HepG2 (cell line): Measurements from ENCODE around the gene MAGI1. TPM values are rescaled to one million over a fixed set of nuclear protein-coding genes. Genes with fewer than 3 reads are reported as not detected.

Experiments
- ATAC-seq: fragments of 200-7000 bp; cut with Tn5 transposase; 3 replicates; pipeline ENCODE4 v1.9.1; 2020; ENCODE audit warnings: mild to moderate bottlenecking, moderate library complexity
- BruUV-seq: library from RNA; stranded (reverse); fragments of 400-500 nt; replicated peaks from 2 replicates; lab custom pipeline; 2021; lab: Mats Ljungman, UMichigan
- CTCF ChIA-PET: fragments of 300-600 bp; formaldehyde crosslinking; extraction: SDS; loops from one replicate; lab custom pipeline; 2021; ENCODE audit warnings: low total read pairs, inconsistent platforms, low intra/inter-chr PET ratio; lab: Yijun Ruan, JAX
- POLR2A ChIA-PET: fragments of 350-600 bp; sonication (Branson Sonifier 250); formaldehyde crosslinking; loops from one replicate; lab custom pipeline; 2020; ENCODE audit warnings: antibody characterized with exemption, inconsistent platforms; lab: Yijun Ruan, JAX
- DNase-seq: peaks from one replicate; pipeline ENCODE4 v3.0.0-alpha.2; 2015; ENCODE audit warnings: low spot score
- FAIRE-seq: peaks from 3 replicates; lab custom pipeline; 2011; peaks lifted over from hg19 to GRCh38; lab: Jason Lieb, UNC
- H2AFZ ChIP-seq: one replicate; pipeline ENCODE4 v1.6.1; 2011; ENCODE audit warnings: low read length, inconsistent platforms
- H3K27ac ChIP-seq: fragments of 300-600 bp; 3 replicates; pipeline ENCODE4 v1.8.0; 2011; ENCODE audit warnings: mixed run types, mild to moderate bottlenecking, mixed read lengths, low read length, inconsistent platforms; ENCODE audit not compliant: insufficient read depth; ENCODE audit errors: extremely low read length
- H3K27me3 ChIP-seq, 2 experiments: fragments of 200-600 bp in 1 of 2; 2 replicates in 1 of 2; 3 replicates in 1 of 2; pipeline versions ENCODE4 v1.6.0 to v1.8.0; 2011; ENCODE audit warnings: low read length in 2 of 2, mild to moderate bottlenecking in 2 of 2, moderate library complexity in 2 of 2, inconsistent platforms in 1 of 2; ENCODE audit not compliant: insufficient read depth in 2 of 2, control insufficient read depth in 1 of 2
- H3K36me3 ChIP-seq, 2 experiments: fragments of 200-600 bp in 1 of 2; replicated peaks in 1 of 2; 2 replicates in 1 of 2; 3 replicates in 1 of 2; pipeline versions ENCODE4 v1.5.1 to v1.8.0; 2011; ENCODE audit warnings: low read length in 2 of 2, inconsistent platforms in 1 of 2; ENCODE audit not compliant: insufficient read depth in 2 of 2, control insufficient read depth in 1 of 2
- H3K4me1 ChIP-seq: 2 replicates; pipeline ENCODE4 v1.5.1; 2012; ENCODE audit warnings: low read length, inconsistent platforms; ENCODE audit not compliant: insufficient read depth
- H3K4me2 ChIP-seq: 2 replicates; pipeline ENCODE4 v1.6.0; 2011; ENCODE audit warnings: low read depth, low read length, inconsistent platforms
- H3K4me3 ChIP-seq, 3 experiments: fragments of 200-600 bp in 1 of 3; sonication (generic), shearing (Covaris generic) in 1 of 3; replicated peaks in 1 of 3; 2 replicates each; pipeline ENCODE4 v1.5.1; 2011 to 2016; ENCODE audit warnings: low read length in 3 of 3, inconsistent platforms in 2 of 3, low read depth in 2 of 3, mild to moderate bottlenecking in 2 of 3, control low read depth in 1 of 3, mixed read lengths in 1 of 3; ENCODE audit not compliant: insufficient read depth in 1 of 3
- H3K79me2 ChIP-seq: one replicate; pipeline ENCODE4 v1.6.1; 2011; ENCODE audit warnings: low read length, inconsistent platforms; ENCODE audit not compliant: insufficient read depth
- H3K9ac ChIP-seq: 2 replicates; pipeline ENCODE4 v1.6.0; 2011; ENCODE audit warnings: mild to moderate bottlenecking, low read depth, low read length, inconsistent platforms; ENCODE audit not compliant: insufficient read depth
- H3K9me3 ChIP-seq: 2 replicates; pipeline ENCODE4 v1.5.1; 2012; ENCODE audit warnings: mild to moderate bottlenecking, low read length
- H4K20me1 ChIP-seq: 2 replicates; pipeline ENCODE4 v1.6.0; 2011; ENCODE audit warnings: inconsistent platforms, mild to moderate bottlenecking, low read length, moderate library complexity; ENCODE audit not compliant: insufficient read depth
- ELF1 ChIP-seq: sonication (generic); formaldehyde crosslinking; IDR thresholded peaks from 2 replicates; pipeline ENCODE4 v1.4.0; 2020; ENCODE audit warnings: missing genetic modification reagents
- HNRNPUL1 ChIP-seq: fragments of 200-400 bp; formaldehyde crosslinking; IDR thresholded peaks from 2 replicates; pipeline ENCODE4 v1.6.1; 2017; ENCODE audit warnings: low read depth, mild to moderate bottlenecking, low read length, moderate library complexity
- HOXA5 ChIP-seq: sonication (generic); formaldehyde crosslinking; IDR thresholded peaks from 2 replicates; pipeline ENCODE4 v1.4.0; 2020; ENCODE audit warnings: missing genetic modification reagents
- PPARG ChIP-seq: conservative IDR thresholded peaks from 2 replicates; pipeline ENCODE4 v1.6.1; 2016; ENCODE audit warnings: missing biosample characterization, missing genetic modification reagents
- ZKSCAN8 ChIP-seq: IDR thresholded peaks from 2 replicates; pipeline ENCODE4 v1.6.1; 2016; ENCODE audit warnings: borderline replicate concordance, missing genetic modification reagents, missing compliant biosample characterization
- ZNF260 ChIP-seq: sonication (generic); formaldehyde crosslinking; IDR thresholded peaks from 2 replicates; pipeline ENCODE4 v1.4.0; 2020; ENCODE audit warnings: missing genetic modification reagents, low read depth, mild to moderate bottlenecking, borderline replicate concordance
- ZNF350 ChIP-seq: sonication (generic); formaldehyde crosslinking; IDR thresholded peaks from 2 replicates; pipeline ENCODE4 v1.4.0; 2020; ENCODE audit warnings: mild to moderate bottlenecking, low read depth, missing genetic modification reagents, borderline replicate concordance
- ZNF558 ChIP-seq: sonication (generic); formaldehyde crosslinking; IDR thresholded peaks from 2 replicates; pipeline ENCODE4 v1.9.0; 2022; ENCODE audit warnings: mild to moderate bottlenecking, missing genetic modification reagents, borderline replicate concordance
- ZNF816 ChIP-seq: sonication (generic); formaldehyde crosslinking; IDR thresholded peaks from 2 replicates; pipeline ENCODE4 v1.8.0; 2022; ENCODE audit warnings: missing genetic modification reagents, mild to moderate bottlenecking, borderline replicate concordance
- WGBS: methylation state at CpG from one replicate; pipeline ENCODE4 v1.1.6; 2017; ENCODE audit warnings: low lambda C conversion rate; 5-methylcytosine and 5-hydroxymethylcytosine counted together
- in situ Hi-C: cut with HindIII; loops from 2 replicates; pipeline ENCODE4 v1.10.0; 2017; ENCODE audit warnings: low pct_unique_long_range_greater_than_20kb; ENCODE audit not compliant: extremely low pct_ligation_motif_present
- intact Hi-C: fragments of 100-400 bp; cut with micrococcal nuclease; formaldehyde crosslinking; loops from one replicate; pipeline ENCODE4 v1.10.0; 2022; ENCODE audit not compliant: unreplicated experiment
- polyA plus RNA-seq, 8 experiments: library from polyadenylated mRNA; depleted of rRNA in 3 of 8; stranded (reverse) in 7 of 8; unstranded in 1 of 8; fragments of >200 nt; fragmentation: Illumina TruSeq in 4 of 8; extraction: Trizol in 4 of 8; gene quantifications; 2 replicates each; pipeline versions ENCODE4 v1.2.1 to v1.2.3, GENCODE V29; 2011 to 2016; ENCODE audit warnings: low read depth in 4 of 8, missing spikeins in 1 of 8, mixed read lengths in 1 of 8; ENCODE audit not compliant: insufficient read depth in 1 of 8
- total RNA-seq, 5 experiments: library from RNA; depleted of rRNA; stranded (reverse); fragments of >200 nt; fragmentation: Illumina TruSeq; extraction: Trizol; gene quantifications; 2 replicates each; pipeline ENCODE4 v1.2.3, GENCODE V29; 2016; ENCODE audit warnings: low read depth in 1 of 5
- TF ChIP-seq, protein P1 (sequence below): sonication (generic); formaldehyde crosslinking; IDR thresholded peaks from 2 replicates; pipeline ENCODE4 v1.4.0; 2020; ENCODE audit warnings: mild to moderate bottlenecking, low read depth, missing genetic modification reagents

The MAGI1 gene
- total and polyA plus RNA-seq, 2 of the 13 experiments (the other 11 are each of a cell fraction or from before 2014, with no cell fraction given), result 22.2 to 26.0 TPM

DNA sequence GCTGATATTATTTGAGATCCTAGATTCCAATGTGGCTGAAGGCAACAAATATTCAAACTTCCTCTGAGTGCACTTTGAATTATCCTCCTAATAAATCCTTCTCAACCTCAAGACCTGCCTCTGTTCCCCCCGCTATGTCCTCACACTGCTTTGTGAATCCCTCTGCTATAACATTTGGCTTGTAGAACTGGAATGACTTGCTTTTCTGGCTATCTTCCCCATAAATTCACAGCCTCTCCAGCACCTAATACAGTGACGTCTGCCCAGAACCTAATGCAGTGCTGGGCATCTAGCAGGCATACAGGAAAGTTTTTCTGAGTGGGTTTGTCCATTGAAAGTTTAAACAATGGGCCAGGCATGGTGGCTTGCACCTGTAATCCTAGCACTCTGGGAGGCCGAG, 707.0 kb downstream of the MAGI1 start:
- Histone ChIP-seq H3K4me2 (no peak overlapping the region), H3K36me3 (no peaks in the 10 kb centered on the region), H3K79me2 (no peaks in the 10 kb centered on the region), H3K9me3 (no peaks in the 10 kb centered on the region), H4K20me1 (no peaks in the 10 kb centered on the region), H3K27me3 (no peaks in the 10 kb centered on the region), H3K27ac (no peak overlapping the region), H3K4me3 (no peak overlapping the region), H2AFZ (no peak overlapping the region), H3K4me1 (peaks cover 4% of the 10 kb centered on the region), H3K9ac (no peak overlapping the region)
- TF ChIP-seq ZNF350 (no peak), ZNF558 (CRISPR knock-in tag) (no peak), ZNF260 (CRISPR knock-in tag) (no peak), ELF1 (CRISPR knock-in tag) (no peak), PPARG (CRISPR knock-in tag) (no peak), ZKSCAN8 (CRISPR knock-in tag) (no peak), HNRNPUL1 (no peak), HOXA5 (no peak), ZNF816 (CRISPR knock-in tag) (no peak)
- TF ChIP-seq, protein P1, sequence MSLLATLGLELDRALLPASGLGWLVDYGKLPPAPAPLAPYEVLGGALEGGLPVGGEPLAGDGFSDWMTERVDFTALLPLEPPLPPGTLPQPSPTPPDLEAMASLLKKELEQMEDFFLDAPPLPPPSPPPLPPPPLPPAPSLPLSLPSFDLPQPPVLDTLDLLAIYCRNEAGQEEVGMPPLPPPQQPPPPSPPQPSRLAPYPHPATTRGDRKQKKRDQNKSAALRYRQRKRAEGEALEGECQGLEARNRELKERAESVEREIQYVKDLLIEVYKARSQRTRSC (CRISPR knock-in tag), result no peak
- intact Hi-C loops, result no loop called here
- DNase-seq (no peak), FAIRE-seq (no peak), ATAC-seq (no peak)
- CTCF ChIA-PET, result no interaction called here
- in situ Hi-C loops, result no loop called here
- POLR2A ChIA-PET, result no interaction called here
- 50% methylated on average over 3 of the region's 3 CpGs for WGBS
- BruUV-seq, result no TSS peak
